C4-2B (cell line): ENCODE data around the gene CORO1C.

Experiments
- H3K27ac ChIP-seq: fragments of 450-650 bp; 2 replicates; pipeline ENCODE4 v1.5.1; 2017
- CTCF ChIP-seq: fragments of 450-650 bp; conservative IDR thresholded peaks from 2 replicates; pipeline ENCODE4 v1.5.1; 2017; ENCODE audit warnings: mild to moderate bottlenecking
- ZFX ChIP-seq: fragments of 450-650 bp; IDR thresholded peaks from 2 replicates; pipeline ENCODE4 v1.6.1; 2017

The CORO1C gene

GRCh38 chr12:108693186-108693730, 38.1 kb downstream of the CORO1C start:
- H3K27ac ChIP-seq = no peak overlapping the region
- TF ChIP-seq CTCF = no peak
- TF ChIP-seq ZFX = no peak

- H3K27ac ChIP-seq = peak overlapping the region; percentile 37
These were observed 39.1 kb downstream of the CORO1C start for GRCh38 chr12:108691998-108692808.

GRCh38 chr12:108691175-108691997, 39.9 kb downstream of the CORO1C start:
- peak overlapping the region; percentile 37 for H3K27ac ChIP-seq
- TF ChIP-seq ZFX (no peak), CTCF (no peak; the same call in 1 of the 2 replicates)

More at GRCh38 chr12:108691998-108692808, 39.1 kb downstream of the CORO1C start:
- TF ChIP-seq ZFX (no peak), CTCF (no peak)

- H3K27ac ChIP-seq = peak overlapping the region; percentile 37; the same call in 1 of the 2 replicates
- no peak for TF ChIP-seq ZFX
- TF ChIP-seq CTCF = no peak
These were observed 40.7 kb downstream of the CORO1C start for GRCh38 chr12:108690542-108691174.

- TF ChIP-seq ZFX (no peak), CTCF (no peak)
- H3K27ac ChIP-seq = no peak overlapping the region
These were observed 41.2 kb downstream of the CORO1C start for GRCh38 chr12:108690191-108690518.

GRCh38 chr12:108689314-108690190, 41.8 kb downstream of the CORO1C start:
- H3K27ac ChIP-seq = no peak overlapping the region
- TF ChIP-seq ZFX = no peak
- TF ChIP-seq CTCF = no peak
